A549 (cell line): ENCODE measurements around the gene DHX57. TPM values are rescaled to one million over a fixed set of nuclear protein-coding genes. Genes with fewer than 3 reads are reported as not detected.

ENCODE experiments used
- ATAC-seq, 2 experiments: fragments of 200-7000 bp in 1 of 2; fragments of >200 bp in 1 of 2; cut with Nextera tagmentation in 1 of 2; cut with Tn5 transposase in 1 of 2; 3 replicates each; pipeline versions ENCODE4 v1.8.0 to v1.9.1; 2018 to 2020; ENCODE audit warnings: mild to moderate bottlenecking in 1 of 2, moderate library complexity in 1 of 2
- CTCF ChIA-PET: fragments of 300-600 bp; sonication (Branson Sonifier 250); formaldehyde crosslinking; extraction: SDS; loops from one replicate; lab custom pipeline; 2021; ENCODE audit warnings: antibody characterized with exemption, inconsistent platforms; lab: Yijun Ruan, JAX
- POLR2A ChIA-PET: fragments of 350-600 bp; formaldehyde crosslinking; extraction: SDS; loops from one replicate; lab custom pipeline; 2021; ENCODE audit warnings: antibody characterized with exemption, inconsistent platforms; lab: Yijun Ruan, JAX
- DNase-seq, 2 experiments: peaks; one replicate each; pipeline versions ENCODE4 v3.0.0 to v3.0.0-alpha.2; 2011 to 2016; ENCODE audit warnings: low read depth in 1 of 2, low spot score in 1 of 2
- FAIRE-seq: peaks from 2 replicates; lab custom pipeline; 2011; peaks lifted over from hg19 to GRCh38; lab: Jason Lieb, UNC
- H3K27ac ChIP-seq, 2 experiments: fragments of >200 bp; sonication (Bioruptor Twin); formaldehyde crosslinking; 3 replicates each; pipeline ENCODE4 v1.5.1; 2016 to 2017
- H3K4me1 ChIP-seq: fragments of >200 bp; sonication (Bioruptor Twin); formaldehyde crosslinking; 3 replicates; pipeline ENCODE4 v1.6.1; 2016
- H3K4me2 ChIP-seq: fragments of >200 bp; sonication (Bioruptor Twin); formaldehyde crosslinking; 3 replicates; pipeline ENCODE4 v1.6.1; 2016
- H3K4me3 ChIP-seq: fragments of >200 bp; sonication (Bioruptor Twin); formaldehyde crosslinking; 3 replicates; pipeline ENCODE4 v1.5.1; 2016
- H3K9me3 ChIP-seq: fragments of >200 bp; sonication (Bioruptor Twin); formaldehyde crosslinking; 3 replicates; pipeline ENCODE4 v1.6.1; 2016
- BHLHE40 ChIP-seq: IDR thresholded peaks from 2 replicates; pipeline ENCODE4 v1.6.1; 2012; ENCODE audit warnings: low read depth, low read length, inconsistent platforms
- CBX2 ChIP-seq: fragments of 200-600 bp; sonication (generic); IDR thresholded peaks from 2 replicates; pipeline ENCODE4 v1.6.1; 2016; ENCODE audit warnings: low read depth, mild to moderate bottlenecking, borderline replicate concordance
- CEBPB ChIP-seq, 2 experiments: fragments of >200 bp in 1 of 2; sonication (Bioruptor Twin) in 1 of 2; formaldehyde crosslinking in 1 of 2; IDR thresholded peaks; 2 replicates each; pipeline ENCODE4 v1.6.1; 2012 to 2016
- EP300 ChIP-seq, 2 experiments: fragments of >200 bp; sonication (Bioruptor Twin); formaldehyde crosslinking; IDR thresholded peaks; 2 replicates in 1 of 2; 3 replicates in 1 of 2; pipeline ENCODE4 v1.6.1; 2016 to 2017
- FOSL2 ChIP-seq, 2 experiments: fragments of 450-650 bp in 1 of 2; fragments of >200 bp in 1 of 2; sonication (Bioruptor Twin) in 1 of 2; formaldehyde crosslinking; IDR thresholded peaks; 2 replicates each; pipeline versions ENCODE4 v1.5.0 to v1.6.1; 2016 to 2020; ENCODE audit warnings: mild to moderate bottlenecking in 1 of 2, moderate library complexity in 1 of 2
- FOXS1 ChIP-seq: fragments of 250-450 bp; sonication (Bioruptor Pico); IDR thresholded peaks from 2 replicates; pipeline ENCODE4 v1.5.0; 2020; ENCODE audit warnings: mild to moderate bottlenecking, moderate library complexity
- GATA3 ChIP-seq: IDR thresholded peaks from 2 replicates; pipeline ENCODE4 v1.6.1; 2012; ENCODE audit warnings: borderline replicate concordance
- HOXA7 ChIP-seq: fragments of 250-450 bp; sonication (Bioruptor Pico); IDR thresholded peaks from 2 replicates; pipeline ENCODE4 v1.5.0; 2020; ENCODE audit warnings: mild to moderate bottlenecking, moderate library complexity
- HOXB13 ChIP-seq: fragments of 250-450 bp; sonication (Bioruptor Pico); IDR thresholded peaks from 2 replicates; pipeline ENCODE4 v1.5.0; 2020; ENCODE audit warnings: low read depth, mild to moderate bottlenecking, moderate library complexity
- HOXB5 ChIP-seq: fragments of 250-450 bp; sonication (Bioruptor Pico); IDR thresholded peaks from 2 replicates; pipeline ENCODE4 v1.5.0; 2020; ENCODE audit warnings: mild to moderate bottlenecking, moderate library complexity
- KDM5A ChIP-seq: fragments of 200-600 bp; sonication (generic); IDR thresholded peaks from 2 replicates; pipeline ENCODE4 v1.6.1; 2016; ENCODE audit warnings: antibody characterized with exemption, mild to moderate bottlenecking
- MAZ ChIP-seq: fragments of 150-350 bp; IDR thresholded peaks from 2 replicates; pipeline ENCODE4 v1.6.1; 2014; ENCODE audit warnings: antibody characterized with exemption, low read depth, low read length, borderline replicate concordance
- PHF8 ChIP-seq: fragments of 200-600 bp; sonication (generic); IDR thresholded peaks from 2 replicates; pipeline ENCODE4 v1.6.1; 2016; ENCODE audit warnings: low read depth, mild to moderate bottlenecking, antibody characterized with exemption, moderate library complexity, borderline replicate concordance
- POLR2AphosphoS2 ChIP-seq: conservative IDR thresholded peaks from 2 replicates; pipeline ENCODE4 v1.6.1; 2012; ENCODE audit warnings: low read length, improper control_type of control experiment, inconsistent platforms
- RARB ChIP-seq: fragments of 250-450 bp; sonication (Bioruptor Pico); IDR thresholded peaks from 2 replicates; pipeline ENCODE4 v1.8.0; 2021; ENCODE audit warnings: mild to moderate bottlenecking, moderate library complexity
- RCOR1 ChIP-seq: fragments of 150-350 bp; IDR thresholded peaks from 2 replicates; pipeline ENCODE4 v1.6.1; 2014; ENCODE audit warnings: antibody characterized with exemption, low read length, low read depth
- RFX5 ChIP-seq: fragments of 450-650 bp; IDR thresholded peaks from 2 replicates; pipeline ENCODE4 v1.7.1; 2014; ENCODE audit warnings: antibody characterized with exemption, mild to moderate bottlenecking, moderate library complexity
- RNF2 ChIP-seq: fragments of 200-600 bp; sonication (generic); IDR thresholded peaks from 2 replicates; pipeline ENCODE4 v1.6.1; 2016; ENCODE audit warnings: low read depth, mild to moderate bottlenecking, antibody characterized with exemption, moderate library complexity, borderline replicate concordance
- SREBF2 ChIP-seq: fragments of 450-650 bp; IDR thresholded peaks from 2 replicates; pipeline ENCODE4 v1.6.1; 2014; ENCODE audit warnings: mild to moderate bottlenecking, moderate library complexity
- TFCP2L1 ChIP-seq: fragments of 250-450 bp; sonication (Bioruptor Pico); IDR thresholded peaks from 2 replicates; pipeline ENCODE4 v1.5.0; 2021; ENCODE audit warnings: mild to moderate bottlenecking
- TP53 ChIP-seq: fragments of 250-450 bp; sonication (Bioruptor Pico); IDR thresholded peaks from 2 replicates; pipeline ENCODE4 v1.5.0; 2021; ENCODE audit warnings: mild to moderate bottlenecking, moderate library complexity
- ZFP36 ChIP-seq: fragments of 450-650 bp; IDR thresholded peaks from 2 replicates; pipeline ENCODE4 v1.6.1; 2014; ENCODE audit warnings: borderline replicate concordance; ENCODE audit not compliant: partially characterized antibody
- ZNF302 ChIP-seq: fragments of 250-450 bp; sonication (Bioruptor Pico); IDR thresholded peaks from 2 replicates; pipeline ENCODE4 v1.9.0; 2021; ENCODE audit warnings: inconsistent platforms, mild to moderate bottlenecking, moderate library complexity
- ZSCAN20 ChIP-seq: fragments of 250-450 bp; sonication (Bioruptor Pico); IDR thresholded peaks from 2 replicates; pipeline ENCODE4 v1.8.0; 2022; ENCODE audit warnings: mild to moderate bottlenecking, moderate library complexity
- whole genome bisulfite sequencing: methylation state at CpG from one replicate; pipeline ENCODE4 v1.1.6; 2017; ENCODE audit errors: missing lambda C conversion rate; 5-methylcytosine and 5-hydroxymethylcytosine counted together
- polyA plus RNA-seq, 4 experiments: library from polyadenylated mRNA; depleted of rRNA in 3 of 4; stranded (reverse); fragments of >200 nt; fragmentation: RNase III in 1 of 4; extraction: RNeasy Plus Mini Kit Qiagen cat#74134 plus additional on column Dnase treatment in 1 of 4; gene quantifications; 2 replicates in 3 of 4; 3 replicates in 1 of 4; pipeline ENCODE4 v1.2.3, GENCODE V29; 2011 to 2017
- TF ChIP-seq, protein P1 (sequence below): fragments of 150-350 bp; IDR thresholded peaks from 2 replicates; pipeline ENCODE4 v1.6.1; 2014; ENCODE audit warnings: low read depth, mild to moderate bottlenecking, low read length
- TF ChIP-seq, protein P2 (sequence below): IDR thresholded peaks from 2 replicates; pipeline ENCODE4 v1.6.1; 2012
- TF ChIP-seq, protein P3 (sequence below): fragments of 250-450 bp; sonication (Bioruptor Pico); IDR thresholded peaks from 2 replicates; pipeline ENCODE4 v1.5.0; 2020; ENCODE audit warnings: low read depth, mild to moderate bottlenecking, moderate library complexity
- TF ChIP-seq, protein P4 (sequence below): IDR thresholded peaks from 2 replicates; pipeline ENCODE4 v1.6.1; 2012; ENCODE audit warnings: low read depth, borderline replicate concordance
- TF ChIP-seq, protein P5 (sequence below): IDR thresholded peaks from 2 replicates; pipeline ENCODE4 v1.6.1; 2012

The DHX57 gene
- polyA plus RNA-seq, 2 of the 4 experiments (the other 2 are of a cell fraction): 20.6 to 31.8 TPM

DNA sequence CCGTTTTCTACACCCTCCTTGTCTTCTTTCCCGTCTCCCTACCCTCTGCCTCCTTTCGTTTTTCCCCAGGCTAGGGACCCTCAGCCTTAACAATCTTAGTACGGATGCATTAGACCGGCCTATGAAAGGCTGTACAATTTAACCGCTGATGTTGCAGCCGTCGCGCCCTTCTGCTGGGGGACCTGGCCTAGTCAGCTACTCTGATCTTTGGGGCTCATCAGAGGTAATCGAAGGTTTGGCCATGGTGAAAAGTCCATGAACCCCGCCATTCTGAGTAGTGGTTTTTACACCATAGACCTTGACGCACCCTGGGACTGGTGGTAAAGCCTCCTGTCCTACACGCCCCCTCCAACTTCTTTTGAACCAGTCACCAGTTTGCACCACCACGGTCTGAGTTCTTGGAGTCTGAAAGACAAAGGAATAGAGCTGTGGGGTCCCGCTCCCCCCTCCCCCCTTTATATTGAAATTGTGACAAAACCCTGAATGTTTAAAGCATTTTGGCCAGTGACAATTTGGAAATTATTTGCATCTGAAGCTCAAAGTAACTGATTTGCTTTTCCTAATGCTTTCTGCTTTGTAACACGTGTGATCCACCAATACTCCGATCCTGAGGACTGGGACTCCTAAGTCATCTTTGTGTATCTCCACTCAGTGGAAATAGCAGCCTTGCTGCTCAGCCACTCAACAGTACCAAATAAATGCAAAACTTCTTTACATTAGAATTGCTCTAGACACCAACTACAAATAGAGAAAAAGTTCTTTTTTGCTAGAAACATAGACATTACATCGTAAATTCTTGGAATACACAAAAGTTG lies 123.9 kb downstream of the DHX57 start:
- DNase-seq (peak; percentile 41 to 48), FAIRE-seq (no peak), ATAC-seq (peak; percentile 41 to 42)
- POLR2A ChIA-PET: interaction anchor here (0.5 to 2.8 kb wide), 104 partner anchors 11 to 1443 kb away, joined by 3 to 90 read pairs (median 5); partner anchors contain the start of genes ATL2, DHX57, GALM and GEMIN6
- 19% methylated on average over 18 of the region's 18 CpGs for WGBS
- CTCF ChIA-PET: interaction anchor here (0.6 to 3.8 kb wide), 8 partner anchors 11 to 435 kb away, joined by 3 to 23 read pairs (median 3); no protein-coding TSS in a partner anchor
- H3K9me3 ChIP-seq: no peaks in the 10 kb centered on the region
- H3K4me3 ChIP-seq: peak overlapping the region; percentile 84
- peak overlapping the region; percentile 96 to 98 for H3K27ac ChIP-seq
- TF ChIP-seq BHLHE40: 0 out of 2 replicates have a peak, but pooled peaks have one; percentile 5
- no peak for TF ChIP-seq POLR2AphosphoS2
- peaks cover 32% of the 10 kb centered on the region for H3K4me1 ChIP-seq
- peak overlapping the region; percentile 85 for H3K4me2 ChIP-seq

DNA sequence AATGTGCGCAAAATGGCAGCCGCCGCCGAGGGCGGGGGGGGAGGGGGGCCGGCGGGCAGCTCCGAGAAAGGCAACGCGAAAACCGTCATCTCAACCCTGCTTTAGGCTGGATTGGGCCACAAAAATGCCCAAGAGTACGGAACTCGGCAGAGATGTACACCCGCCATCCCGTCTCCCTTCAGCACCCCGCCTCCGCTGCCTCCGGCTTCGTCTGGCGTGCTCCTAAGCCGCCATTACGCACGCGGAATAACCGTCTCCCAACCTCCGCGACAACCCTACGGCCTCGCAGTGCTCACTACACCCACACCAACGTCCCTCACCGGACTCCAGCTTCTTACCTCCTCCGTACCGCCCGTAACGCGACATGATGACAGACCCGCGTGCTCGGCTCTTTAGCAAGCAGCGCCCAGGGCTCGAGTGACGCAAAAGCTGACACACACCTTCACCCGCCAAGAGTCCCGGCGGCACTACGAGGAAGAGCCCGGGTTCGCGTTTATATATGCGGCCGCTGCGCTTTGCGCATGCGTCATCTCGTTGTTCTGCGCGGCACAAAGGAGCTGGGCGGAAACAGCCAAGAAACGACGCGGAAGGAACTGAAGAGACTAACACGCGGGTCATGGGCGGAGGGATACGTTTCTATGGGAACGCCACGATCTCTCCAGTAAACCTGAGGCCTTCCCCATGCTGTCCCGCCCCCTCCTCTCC lies 124.7 kb downstream of the DHX57 start, which contains the start of gene SRSF7:
TSS of gene SRSF7 (minus strand) at position 471 of the 705 bp plus-strand sequence. CDS start at position 366, 105 bp downstream.
- ChIA-PET POLR2A (interaction anchor here (0.5 to 2.8 kb wide), 108 partner anchors 11 to 1443 kb away, joined by 3 to 90 read pairs (median 5); partner anchors contain the start of genes ATL2, DHX57, GALM and GEMIN6), CTCF (interaction anchor here (0.6 to 3.8 kb wide), 12 partner anchors 10 to 434 kb away, joined by 3 to 23 read pairs (median 3); no protein-coding TSS in a partner anchor)
- Histone ChIP-seq H3K9me3 (no peaks in the 10 kb centered on the region), H3K4me2 (peak within 1 kb of the TSS; percentile 87), H3K27ac (peak within 1 kb of the TSS; percentile 96 to 98), H3K4me1 (peaks cover 40% of the 10 kb centered on the region), H3K4me3 (peak within 1 kb of the TSS; percentile 84)
- WGBS: under 1% methylated on average over 55 of the region's 68 CpGs
- FAIRE-seq (peak; percentile 78), DNase-seq (peak; percentile 99 to 100), ATAC-seq (peak; percentile 87 to 90)
- TF ChIP-seq RCOR1 (no peak), GATA3 (peak; percentile 77), SREBF2 (no peak), CEBPB (IDR thresholded peaks at IDR 0.05) (peak in 1 of 2 experiments; percentile 44; a peak in 1 of 4 replicates), KDM5A (no peak), HOXB5 (CRISPR knock-in tag) (0 out of 2 replicates have a peak, but pooled peaks have one; percentile 20), PHF8 (peak; percentile 100), FOXS1 (CRISPR knock-in tag) (no peak), EP300 (IDR thresholded peaks at IDR 0.05) (no peak), MAZ (no peak), HOXB13 (CRISPR knock-in tag) (no peak), ZSCAN20 (CRISPR knock-in tag) (no peak), RARB (CRISPR knock-in tag) (peak; percentile 96), ZNF302 (CRISPR knock-in tag) (no peak), HOXA7 (CRISPR knock-in tag) (peak; percentile 81; the same call in 1 of the 2 replicates), BHLHE40 (no peak; the same call in 1 of the 2 replicates), ZFP36 (no peak), TFCP2L1 (CRISPR knock-in tag) (peak; percentile 96), CBX2 (peak; percentile 87; the same call in 1 of the 2 replicates), RNF2 (no peak), FOSL2 (IDR thresholded peaks at IDR 0.05) (no peak), FOSL2 (CRISPR knock-in tag; IDR thresholded peaks at IDR 0.05) (peak; percentile 66), RFX5 (peak; percentile 56), TP53 (peak; percentile 97)
- TF ChIP-seq, protein P1, sequence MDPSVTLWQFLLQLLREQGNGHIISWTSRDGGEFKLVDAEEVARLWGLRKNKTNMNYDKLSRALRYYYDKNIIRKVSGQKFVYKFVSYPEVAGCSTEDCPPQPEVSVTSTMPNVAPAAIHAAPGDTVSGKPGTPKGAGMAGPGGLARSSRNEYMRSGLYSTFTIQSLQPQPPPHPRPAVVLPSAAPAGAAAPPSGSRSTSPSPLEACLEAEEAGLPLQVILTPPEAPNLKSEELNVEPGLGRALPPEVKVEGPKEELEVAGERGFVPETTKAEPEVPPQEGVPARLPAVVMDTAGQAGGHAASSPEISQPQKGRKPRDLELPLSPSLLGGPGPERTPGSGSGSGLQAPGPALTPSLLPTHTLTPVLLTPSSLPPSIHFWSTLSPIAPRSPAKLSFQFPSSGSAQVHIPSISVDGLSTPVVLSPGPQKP: no peak
- TF ChIP-seq, protein P2, sequence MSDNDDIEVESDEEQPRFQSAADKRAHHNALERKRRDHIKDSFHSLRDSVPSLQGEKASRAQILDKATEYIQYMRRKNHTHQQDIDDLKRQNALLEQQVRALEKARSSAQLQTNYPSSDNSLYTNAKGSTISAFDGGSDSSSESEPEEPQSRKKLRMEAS: peak; percentile 99
- TF ChIP-seq, protein P3, sequence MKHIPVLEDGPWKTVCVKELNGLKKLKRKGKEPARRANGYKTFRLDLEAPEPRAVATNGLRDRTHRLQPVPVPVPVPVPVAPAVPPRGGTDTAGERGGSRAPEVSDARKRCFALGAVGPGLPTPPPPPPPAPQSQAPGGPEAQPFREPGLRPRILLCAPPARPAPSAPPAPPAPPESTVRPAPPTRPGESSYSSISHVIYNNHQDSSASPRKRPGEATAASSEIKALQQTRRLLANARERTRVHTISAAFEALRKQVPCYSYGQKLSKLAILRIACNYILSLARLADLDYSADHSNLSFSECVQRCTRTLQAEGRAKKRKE (CRISPR knock-in tag): no peak
- TF ChIP-seq, protein P4, sequence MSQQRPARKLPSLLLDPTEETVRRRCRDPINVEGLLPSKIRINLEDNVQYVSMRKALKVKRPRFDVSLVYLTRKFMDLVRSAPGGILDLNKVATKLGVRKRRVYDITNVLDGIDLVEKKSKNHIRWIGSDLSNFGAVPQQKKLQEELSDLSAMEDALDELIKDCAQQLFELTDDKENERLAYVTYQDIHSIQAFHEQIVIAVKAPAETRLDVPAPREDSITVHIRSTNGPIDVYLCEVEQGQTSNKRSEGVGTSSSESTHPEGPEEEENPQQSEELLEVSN: peak; percentile 93
- TF ChIP-seq, protein P5, sequence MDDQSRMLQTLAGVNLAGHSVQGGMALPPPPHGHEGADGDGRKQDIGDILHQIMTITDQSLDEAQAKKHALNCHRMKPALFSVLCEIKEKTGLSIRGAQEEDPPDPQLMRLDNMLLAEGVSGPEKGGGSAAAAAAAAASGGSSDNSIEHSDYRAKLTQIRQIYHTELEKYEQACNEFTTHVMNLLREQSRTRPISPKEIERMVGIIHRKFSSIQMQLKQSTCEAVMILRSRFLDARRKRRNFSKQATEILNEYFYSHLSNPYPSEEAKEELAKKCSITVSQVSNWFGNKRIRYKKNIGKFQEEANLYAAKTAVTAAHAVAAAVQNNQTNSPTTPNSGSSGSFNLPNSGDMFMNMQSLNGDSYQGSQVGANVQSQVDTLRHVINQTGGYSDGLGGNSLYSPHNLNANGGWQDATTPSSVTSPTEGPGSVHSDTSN: peak; percentile 94
